ENCODE results near the gene SERPING1.

SERPING1 gene

GRCh38 chr11:57638811-57639320 lies 41.4 kb downstream of the SERPING1 start:
- Mint-ChIP-seq H3K36me3 (ENCODE audit: low read depth) (no peaks in the 10 kb centered on the region), H3K4me1 (ENCODE audit: low read depth) (peaks cover 24% of the 10 kb centered on the region), H3K27ac (peak overlapping the region; percentile 52), H3K27me3 (peaks cover 47% of the 10 kb centered on the region), H3K4me3 (peak overlapping the region; percentile 80), H3K9me3 (no peaks in the 10 kb centered on the region)
- peak; percentile 38 for DNase-seq

GRCh38 chr11:57639321-57640067 lies 42.0 kb downstream of the SERPING1 start:
- H3K36me3 Mint-ChIP-seq (ENCODE audit: low read depth): no peaks in the 10 kb centered on the region
- DNase-seq: peak; percentile 41
- H3K4me1 Mint-ChIP-seq (ENCODE audit: low read depth): peaks cover 24% of the 10 kb centered on the region
- H3K27me3 Mint-ChIP-seq: peaks cover 42% of the 10 kb centered on the region
- peak overlapping the region; percentile 80 for H3K4me3 Mint-ChIP-seq
- no peaks in the 10 kb centered on the region for H3K9me3 Mint-ChIP-seq
- H3K27ac Mint-ChIP-seq: no peak overlapping the region

- Mint-ChIP-seq H3K4me1 (ENCODE audit: low read depth) (peaks cover 27% of the 10 kb centered on the region), H3K36me3 (ENCODE audit: low read depth) (no peaks in the 10 kb centered on the region), H3K27ac (no peak overlapping the region), H3K9me3 (no peaks in the 10 kb centered on the region), H3K4me3 (no peak overlapping the region), H3K27me3 (peaks cover 43% of the 10 kb centered on the region)
- no peak for DNase-seq
These were observed 42.7 kb downstream of the SERPING1 start for GRCh38 chr11:57640068-57640800.

- Mint-ChIP-seq H3K9me3 (no peaks in the 10 kb centered on the region), H3K36me3 (ENCODE audit: low read depth) (no peaks in the 10 kb centered on the region), H3K27me3 (peaks cover 51% of the 10 kb centered on the region), H3K27ac (no peak overlapping the region), H3K4me3 (no peak overlapping the region), H3K4me1 (ENCODE audit: low read depth) (peaks cover 27% of the 10 kb centered on the region)
- no peak for DNase-seq
These were observed 43.7 kb downstream of the SERPING1 start for GRCh38 chr11:57641011-57641807.

GRCh38 chr11:57643802-57644201 lies 46.3 kb downstream of the SERPING1 start:
- Mint-ChIP-seq H3K27me3 (peaks cover 52% of the 10 kb centered on the region), H3K27ac (no peak overlapping the region), H3K4me1 (ENCODE audit: low read depth) (peaks cover 40% of the 10 kb centered on the region), H3K4me3 (no peak overlapping the region), H3K9me3 (no peaks in the 10 kb centered on the region), H3K36me3 (ENCODE audit: low read depth) (no peaks in the 10 kb centered on the region)
- no peak for DNase-seq

GRCh38 chr11:57644748-57645688 lies 47.5 kb downstream of the SERPING1 start:
- H3K27me3 Mint-ChIP-seq: peaks cover 46% of the 10 kb centered on the region
- H3K4me1 Mint-ChIP-seq (ENCODE audit: low read depth): peaks cover 40% of the 10 kb centered on the region
- no peak overlapping the region for H3K27ac Mint-ChIP-seq
- H3K4me3 Mint-ChIP-seq: no peak overlapping the region
- no peaks in the 10 kb centered on the region for H3K36me3 Mint-ChIP-seq (ENCODE audit: low read depth)
- DNase-seq: peak; percentile 87
- H3K9me3 Mint-ChIP-seq: no peaks in the 10 kb centered on the region

- no peak for DNase-seq
- Mint-ChIP-seq H3K9me3 (no peaks in the 10 kb centered on the region), H3K27me3 (peaks cover 46% of the 10 kb centered on the region), H3K4me3 (no peak overlapping the region), H3K4me1 (ENCODE audit: low read depth) (peaks cover 42% of the 10 kb centered on the region), H3K27ac (no peak overlapping the region), H3K36me3 (ENCODE audit: low read depth) (no peaks in the 10 kb centered on the region)
These were observed 48.2 kb downstream of the SERPING1 start for GRCh38 chr11:57645689-57646085.

- Mint-ChIP-seq H3K27me3 (peaks cover 46% of the 10 kb centered on the region), H3K36me3 (ENCODE audit: low read depth) (no peaks in the 10 kb centered on the region), H3K4me3 (no peak overlapping the region), H3K27ac (no peak overlapping the region), H3K4me1 (ENCODE audit: low read depth) (peaks cover 40% of the 10 kb centered on the region), H3K9me3 (no peaks in the 10 kb centered on the region)
- DNase-seq: no peak
These were observed 48.8 kb downstream of the SERPING1 start for GRCh38 chr11:57646194-57646798.

- Mint-ChIP-seq H3K9me3 (no peaks in the 10 kb centered on the region), H3K27ac (no peak overlapping the region), H3K27me3 (peaks cover 46% of the 10 kb centered on the region), H3K36me3 (ENCODE audit: low read depth) (no peaks in the 10 kb centered on the region), H3K4me1 (ENCODE audit: low read depth) (peaks cover 39% of the 10 kb centered on the region), H3K4me3 (no peak overlapping the region)
- DNase-seq: no peak
These were observed 49.4 kb downstream of the SERPING1 start for GRCh38 chr11:57646799-57647303.

GRCh38 chr11:57647372-57647771 lies 49.9 kb downstream of the SERPING1 start:
- Mint-ChIP-seq H3K36me3 (ENCODE audit: low read depth) (no peaks in the 10 kb centered on the region), H3K4me3 (no peak overlapping the region), H3K9me3 (no peaks in the 10 kb centered on the region), H3K27me3 (peaks cover 46% of the 10 kb centered on the region), H3K27ac (no peak overlapping the region), H3K4me1 (ENCODE audit: low read depth) (peaks cover 41% of the 10 kb centered on the region)
- no peak for DNase-seq

GRCh38 chr11:57647960-57648800 lies 50.7 kb downstream of the SERPING1 start:
- no peak for DNase-seq
- peaks cover 46% of the 10 kb centered on the region for H3K4me1 Mint-ChIP-seq (ENCODE audit: low read depth)
- no peaks in the 10 kb centered on the region for H3K36me3 Mint-ChIP-seq (ENCODE audit: low read depth)
- peaks cover 46% of the 10 kb centered on the region for H3K27me3 Mint-ChIP-seq
- no peak overlapping the region for H3K27ac Mint-ChIP-seq
- peak overlapping the region; percentile 67 for H3K4me3 Mint-ChIP-seq
- H3K9me3 Mint-ChIP-seq: no peaks in the 10 kb centered on the region

GRCh38 chr11:57648801-57649735 lies 51.6 kb downstream of the SERPING1 start:
- Mint-ChIP-seq H3K36me3 (ENCODE audit: low read depth) (no peaks in the 10 kb centered on the region), H3K27ac (peak overlapping the region; percentile 80), H3K27me3 (peaks cover 46% of the 10 kb centered on the region), H3K4me1 (ENCODE audit: low read depth) (peaks cover 46% of the 10 kb centered on the region), H3K9me3 (no peaks in the 10 kb centered on the region), H3K4me3 (peak overlapping the region; percentile 67)
- DNase-seq: no peak
